ENCODE measurements around the gene XPR1.

DNA sequence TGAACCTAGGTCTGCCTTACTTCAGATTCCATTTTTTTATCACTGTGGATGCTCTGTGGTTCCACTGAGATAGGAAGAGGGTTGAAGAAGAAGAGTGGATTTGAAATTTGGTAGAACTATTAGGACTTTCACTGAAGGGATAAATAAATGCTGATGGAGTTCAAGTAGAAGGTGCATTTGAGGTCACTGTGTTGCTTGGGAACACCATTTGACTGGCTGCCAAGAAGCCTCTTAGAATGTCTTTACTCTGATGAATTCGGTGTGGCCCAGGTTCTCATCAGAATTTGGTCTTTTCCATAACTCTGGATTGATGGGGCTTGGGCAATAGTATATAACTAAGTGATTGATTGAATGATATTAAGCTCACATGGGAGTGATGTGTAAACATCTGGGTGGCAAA lies 11.9 kb downstream of the XPR1 start:
- TF ChIP-seq POLR2A (IDR thresholded peaks at IDR 0.05) = no peak
- TF ChIP-seq CTCF (IDR thresholded peaks at IDR 0.05) = no peak
